HG03060 (cell line): Measurements from ENCODE around the gene PXDN.
"Not testable (repeated sequence)": the region's sequence is repeated elsewhere in the genome, so short reads cannot be mapped to it uniquely, and the experiment has no call there.

Experiments
- ATAC-seq: cut with Tn5 transposase; IDR thresholded peaks from one replicate; pipeline ENCODE4 v1.9.1; 2021; ENCODE audit warnings: low read depth, moderate number of reproducible peaks; ENCODE audit not compliant: unreplicated experiment

Gene PXDN

DNA sequence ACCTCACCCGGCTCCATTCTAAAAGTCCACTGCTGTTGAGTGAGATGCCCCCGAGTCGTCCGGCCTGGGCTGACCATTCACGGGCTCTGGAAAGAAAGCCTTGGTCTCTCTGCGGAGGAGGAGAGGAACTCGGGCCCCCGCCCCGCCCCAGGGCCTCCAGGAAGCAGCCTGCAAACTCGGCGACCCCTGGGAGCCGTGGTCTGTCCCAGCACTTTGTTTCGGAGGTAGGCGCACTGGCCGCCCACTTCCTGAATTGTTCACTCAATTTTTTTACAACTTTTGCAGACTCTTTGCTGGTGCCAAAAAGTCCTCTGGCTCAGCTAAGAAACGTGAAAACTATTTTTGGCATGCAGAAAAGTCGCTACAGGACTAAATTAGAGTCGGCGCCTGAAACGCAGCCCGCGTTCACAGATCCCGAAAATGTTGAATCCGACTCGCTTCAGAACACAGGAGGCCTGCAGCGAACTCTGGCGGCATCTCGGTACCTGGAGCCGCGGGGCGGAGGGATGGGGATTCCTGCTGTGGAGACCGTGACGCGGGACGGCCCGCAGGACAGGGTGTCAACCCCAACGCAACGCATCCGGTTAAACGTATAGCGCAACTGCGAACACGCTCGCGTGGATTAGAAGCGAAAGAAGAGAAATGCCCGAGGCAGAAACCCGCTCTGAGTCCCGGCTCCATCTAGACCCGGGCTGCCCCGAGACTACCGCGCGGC is 1.5 kb downstream of the PXDN start:
- ATAC-seq: no peak

DNA sequence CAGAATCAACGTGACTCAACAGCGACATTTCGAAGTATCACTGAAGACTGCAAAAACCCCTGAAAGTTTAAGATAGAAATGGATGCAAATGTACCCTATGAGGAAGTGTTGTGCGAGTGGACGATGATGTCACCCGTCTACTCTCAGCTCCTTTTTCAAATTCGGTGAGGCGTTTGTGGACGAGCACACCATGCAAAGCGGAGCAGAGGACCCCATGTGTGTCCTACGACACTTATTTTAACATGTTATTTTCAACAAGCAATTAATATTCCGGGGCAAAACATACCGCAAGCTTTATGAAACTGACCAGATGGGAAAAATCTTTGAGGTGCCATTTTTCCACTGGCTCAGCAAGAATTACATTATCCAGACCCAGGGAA is 2.0 kb downstream of the PXDN start:
- no peak for ATAC-seq

DNA sequence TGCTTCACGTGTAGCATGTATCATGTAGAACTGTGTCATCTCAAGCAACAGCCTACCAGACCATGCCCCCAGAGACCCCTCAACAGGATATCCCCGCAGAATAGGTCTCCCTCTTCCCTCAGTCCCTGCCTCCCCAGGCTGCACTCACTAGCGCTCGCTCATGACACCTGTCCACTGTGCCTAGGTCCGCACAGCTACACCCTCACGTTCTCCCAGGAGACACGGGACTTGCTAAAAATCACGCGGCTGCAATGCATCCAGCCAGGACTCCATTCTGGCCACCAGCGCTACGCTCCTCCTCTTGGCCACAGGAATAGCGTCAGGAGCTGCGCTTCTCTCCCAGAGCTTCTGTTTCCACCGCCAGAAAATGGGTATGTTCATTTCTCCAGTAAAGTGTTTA is 2.5 kb downstream of the PXDN start:
- no peak for ATAC-seq

DNA sequence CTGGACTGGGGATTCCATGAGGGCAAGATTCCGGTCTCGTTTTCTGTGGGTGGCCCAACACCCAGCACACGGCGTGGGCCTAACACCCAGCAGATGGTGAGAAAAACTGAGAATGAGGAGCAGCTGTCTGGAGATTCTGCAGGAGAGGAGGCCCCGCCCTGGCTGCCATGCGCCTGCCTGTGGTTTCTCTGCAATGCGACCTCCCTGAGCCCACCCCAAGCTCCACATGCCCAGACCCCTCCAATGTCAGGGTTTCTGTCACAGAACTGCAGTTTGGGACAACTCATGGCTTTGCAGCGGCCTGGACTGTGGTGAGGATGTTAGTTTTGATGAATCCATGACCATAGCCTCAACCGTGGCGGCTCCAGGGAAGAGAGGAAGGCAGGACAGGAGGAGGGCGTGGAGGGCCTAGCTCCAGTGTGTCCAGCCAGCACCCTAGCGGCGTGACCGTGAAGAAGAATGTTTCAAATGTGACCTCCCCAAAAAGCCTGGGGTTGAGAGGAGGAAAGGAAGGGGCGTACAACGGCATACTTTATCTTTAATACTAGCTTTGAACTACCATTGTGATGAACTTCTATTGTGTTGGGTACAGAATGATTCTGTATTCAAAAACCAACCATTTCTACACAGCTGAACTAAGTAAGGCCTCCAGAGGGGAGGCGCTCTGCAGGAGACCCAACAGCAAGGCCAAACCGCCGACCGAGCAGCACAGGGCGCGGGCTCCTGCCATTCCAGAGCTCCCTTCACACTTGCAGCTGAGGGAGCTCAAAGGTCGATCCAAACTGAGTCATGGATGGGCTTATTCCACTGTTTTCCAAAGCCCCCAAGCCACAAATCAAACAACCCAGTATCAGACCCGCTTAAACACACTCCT is 3.4 kb downstream of the PXDN start:
- no peak for ATAC-seq

DNA sequence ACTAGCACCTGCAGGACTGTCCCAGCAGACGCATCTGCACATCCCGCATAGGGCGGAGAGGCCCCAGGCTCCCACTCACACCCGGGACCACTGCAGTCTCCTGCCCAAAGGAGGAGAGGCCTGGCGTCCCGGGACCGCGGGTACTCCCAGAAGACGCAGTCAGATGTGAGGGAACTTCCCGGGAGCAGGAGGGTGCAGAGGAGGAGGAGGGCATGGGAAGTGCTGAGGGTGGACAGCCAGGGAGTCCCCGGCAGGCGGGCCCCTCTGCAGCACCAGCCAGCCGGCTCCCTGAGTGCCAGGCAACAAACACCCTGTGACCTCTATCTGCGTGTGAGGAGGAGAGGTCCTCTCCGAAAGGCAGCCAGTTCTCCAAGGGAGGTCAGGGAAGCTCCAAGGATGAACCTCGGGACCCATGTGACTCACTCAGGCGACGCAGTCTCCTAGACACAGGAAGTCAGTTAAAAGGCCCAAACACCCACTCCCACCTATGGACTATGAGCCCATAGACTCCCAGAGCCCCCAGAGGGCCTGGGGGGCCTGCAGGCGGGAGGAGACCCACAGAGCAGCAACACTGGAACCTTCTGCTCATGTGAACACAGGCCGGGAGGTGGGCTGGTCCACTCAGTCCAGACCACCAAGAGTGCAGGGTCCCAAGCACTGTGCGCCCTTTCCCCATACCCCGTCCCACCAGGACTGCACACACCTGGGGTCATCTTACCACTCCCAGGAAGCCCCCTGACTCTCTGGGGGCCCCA is 4.2 kb downstream of the PXDN start:
- no peak for ATAC-seq

DNA sequence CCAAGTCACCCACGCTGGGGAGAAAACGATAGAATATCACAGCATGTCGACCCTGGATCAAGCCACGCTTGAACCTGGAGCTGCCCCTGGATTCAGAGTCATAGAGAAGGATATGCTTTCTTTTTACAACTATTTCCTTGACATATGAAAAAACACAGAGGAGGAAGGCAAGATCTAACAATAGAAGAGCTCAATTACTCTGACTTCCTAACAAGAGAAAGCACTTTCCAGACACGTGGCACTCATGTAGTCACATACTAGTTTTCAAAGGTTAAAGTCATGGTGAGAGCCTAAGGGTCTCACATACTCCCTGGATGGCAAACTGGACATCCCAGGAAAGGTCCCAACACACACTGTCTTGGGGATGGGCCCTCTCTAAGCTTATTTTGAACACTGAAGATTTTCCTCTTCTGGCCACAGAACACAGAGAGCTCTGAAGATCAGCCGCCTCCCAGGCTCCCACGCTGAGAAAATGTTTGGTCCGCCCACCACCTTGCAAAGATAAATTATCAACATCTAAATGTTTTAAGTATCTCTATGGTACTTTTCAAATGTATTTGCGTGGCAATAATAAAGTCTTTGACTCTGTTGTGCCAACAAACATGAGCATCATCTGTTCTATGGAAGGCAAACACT is 4.9 kb downstream of the PXDN start:
- no peak for ATAC-seq

DNA sequence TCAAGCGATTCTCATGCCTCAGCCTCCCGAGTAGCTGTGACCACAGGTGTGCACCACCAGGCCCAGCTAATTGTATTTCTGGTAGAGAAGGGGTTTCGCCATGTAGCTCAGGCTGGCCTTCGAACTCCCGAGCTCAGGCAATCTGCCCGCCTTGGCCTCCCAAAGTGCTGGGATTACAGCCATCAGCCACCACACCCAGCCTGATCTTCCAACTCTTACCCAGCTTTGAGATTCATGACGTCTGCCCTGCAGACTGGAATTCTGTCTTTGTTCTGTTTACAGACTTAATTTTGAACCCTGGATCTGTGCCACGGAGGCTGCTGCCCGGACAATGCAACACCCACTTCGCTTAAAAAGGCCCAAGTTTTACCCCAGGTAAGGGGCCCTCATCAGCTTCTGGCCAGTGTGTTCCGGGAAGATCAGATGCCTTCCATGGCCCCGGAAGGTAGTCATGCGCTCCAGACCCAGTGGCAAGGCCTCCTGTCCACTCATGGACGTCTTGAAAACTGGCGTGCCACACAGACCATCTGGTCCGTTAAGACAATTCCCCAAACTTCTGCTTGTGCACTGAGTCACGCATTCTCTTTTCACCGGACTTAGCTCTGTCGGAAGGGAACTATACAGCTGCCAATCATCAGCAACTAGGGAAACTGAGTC is 5.5 kb downstream of the PXDN start:
- ATAC-seq: no peak

DNA sequence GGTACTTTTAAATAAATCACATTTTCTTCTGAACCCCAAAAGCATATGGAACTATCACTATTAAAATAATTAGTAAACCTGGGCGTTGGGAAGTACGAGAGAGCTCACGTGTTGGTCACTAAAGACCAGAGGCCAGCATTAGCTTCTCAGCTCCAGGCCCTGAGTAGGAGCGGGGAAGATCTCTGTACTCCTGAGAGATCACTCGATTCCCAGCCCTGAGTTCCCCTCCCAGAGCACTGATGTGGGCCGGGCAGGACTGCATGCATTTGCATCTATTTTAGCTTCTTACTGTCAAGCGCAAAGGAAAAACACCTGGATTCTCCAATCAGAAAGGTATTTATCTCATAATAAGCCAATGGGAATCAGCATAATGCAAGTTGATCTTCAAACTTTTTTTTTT is 6.2 kb downstream of the PXDN start:
- ATAC-seq: no peak

DNA sequence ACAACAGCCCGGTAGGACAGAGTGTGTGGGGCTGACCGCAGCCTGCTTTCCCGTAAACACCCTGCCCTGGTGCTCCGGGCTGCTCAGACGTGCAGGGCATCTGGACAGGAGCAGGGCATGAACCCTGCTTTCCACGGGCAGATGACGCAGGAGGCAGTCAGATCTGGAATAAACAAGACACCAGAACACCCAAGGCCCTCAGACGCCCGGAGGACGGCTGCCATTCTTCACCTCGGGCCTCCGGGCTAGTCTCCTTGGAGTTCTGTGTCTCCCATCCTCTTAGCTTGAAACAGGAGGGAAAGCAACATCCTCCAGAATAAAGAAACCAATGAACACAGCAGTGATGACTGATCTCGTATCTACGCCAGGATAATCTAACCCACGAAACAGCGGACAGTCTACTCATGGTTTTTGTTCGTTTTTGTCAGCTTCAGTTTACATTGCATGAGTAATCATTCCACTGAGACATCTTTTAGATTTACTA is 7.3 kb downstream of the PXDN start:
- ATAC-seq: no peak

DNA sequence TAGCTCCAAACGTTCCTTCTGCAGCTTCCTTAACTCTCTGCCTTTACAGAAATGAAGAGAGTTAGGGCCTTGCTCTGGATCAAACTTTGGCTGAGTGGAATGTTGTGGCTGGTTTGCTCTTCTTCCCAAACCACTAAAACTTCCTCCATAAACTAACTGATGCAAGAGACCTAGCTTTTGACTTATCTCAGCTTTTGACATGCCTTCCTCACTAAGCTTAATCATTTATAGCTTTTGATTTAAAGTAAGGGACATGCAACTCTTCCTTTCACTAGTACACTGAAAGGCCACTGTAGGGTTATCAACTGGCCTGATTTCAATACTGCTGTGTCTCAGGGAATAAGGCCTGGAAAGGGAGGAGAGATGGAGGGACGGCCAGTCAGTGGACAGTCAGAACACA is 8.3 kb downstream of the PXDN start:
- no peak for ATAC-seq

DNA sequence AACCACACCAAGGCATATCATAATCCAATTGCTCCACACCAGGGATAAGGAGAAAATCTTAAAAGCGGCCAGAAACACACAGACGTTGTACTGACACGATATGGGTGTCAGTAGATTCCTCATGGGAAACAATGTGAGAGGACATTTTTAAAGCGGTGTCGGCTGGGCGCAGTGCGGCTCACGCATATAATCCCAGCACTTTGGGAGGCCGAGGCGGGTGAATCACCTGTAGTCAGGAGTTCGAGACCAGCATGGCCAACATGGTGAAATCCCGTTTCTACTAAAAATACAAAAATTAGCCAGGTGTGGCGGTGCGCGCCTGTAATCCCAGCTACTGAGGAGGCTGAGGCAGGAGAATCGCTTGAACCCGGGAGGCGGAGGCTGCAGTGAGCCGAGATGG is 11.0 kb downstream of the PXDN start:
- ATAC-seq: not testable (repeated sequence)

DNA sequence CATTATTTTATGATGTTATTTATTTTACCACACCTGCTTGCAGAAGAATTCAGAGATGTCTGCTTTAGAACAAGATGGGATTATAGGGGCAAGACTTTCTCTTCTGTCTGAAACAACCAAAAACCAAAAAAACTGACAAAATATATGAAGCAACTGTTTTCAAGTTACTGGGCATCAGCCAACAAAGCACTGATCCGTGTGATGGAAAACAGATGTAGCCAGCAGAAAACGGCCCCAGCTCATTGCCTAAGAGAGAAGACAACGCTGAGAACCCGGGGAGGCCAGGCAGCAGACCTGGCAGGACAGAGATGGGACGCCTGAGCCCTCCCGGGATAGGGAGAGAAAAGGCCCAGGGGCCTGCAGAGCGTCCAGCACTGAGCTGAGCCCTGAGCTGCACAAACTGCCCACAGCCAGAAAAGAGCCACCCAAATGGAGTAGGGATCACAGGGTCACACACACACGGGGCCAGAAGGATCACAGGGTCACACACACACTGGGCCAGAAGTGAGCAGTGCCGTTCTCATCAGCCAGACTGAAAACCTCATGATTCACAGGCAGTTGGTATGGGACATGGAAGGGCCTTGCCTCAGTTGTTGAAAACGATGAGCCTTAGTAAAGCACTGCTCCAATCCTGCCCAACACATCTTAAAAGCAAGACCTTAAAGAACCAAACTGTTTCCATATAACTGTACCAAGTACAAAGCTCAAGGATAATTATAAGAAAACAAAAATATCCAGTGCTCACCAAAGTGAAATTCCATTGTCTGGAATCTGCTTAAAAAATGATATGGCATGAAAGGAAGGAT is 12.1 kb downstream of the PXDN start:
- no peak for ATAC-seq

DNA sequence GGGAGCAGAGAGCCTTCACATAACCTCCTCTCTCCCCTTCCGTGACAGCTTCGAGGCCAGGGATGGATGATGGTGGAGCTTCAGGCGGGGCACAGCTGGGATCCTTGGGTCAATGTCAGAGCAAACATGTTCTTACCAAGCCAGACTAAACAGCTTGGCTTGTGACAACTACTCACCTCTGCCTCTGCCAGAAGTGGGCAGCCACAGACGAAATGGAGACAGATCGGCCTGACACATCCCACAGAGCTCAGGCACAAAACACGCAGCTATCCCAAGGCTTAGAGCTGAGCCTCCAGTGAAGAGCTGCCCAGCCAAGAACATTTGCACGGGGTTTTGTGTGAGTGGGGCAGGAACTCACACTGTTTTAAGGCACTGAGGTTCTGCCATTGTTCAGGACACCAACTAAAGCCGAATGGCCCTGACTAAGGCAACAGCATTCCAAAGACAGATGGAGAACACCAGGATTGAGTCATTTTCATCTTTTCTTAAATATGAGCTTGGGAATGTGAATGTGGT is 12.8 kb downstream of the PXDN start:
- ATAC-seq: no peak

DNA sequence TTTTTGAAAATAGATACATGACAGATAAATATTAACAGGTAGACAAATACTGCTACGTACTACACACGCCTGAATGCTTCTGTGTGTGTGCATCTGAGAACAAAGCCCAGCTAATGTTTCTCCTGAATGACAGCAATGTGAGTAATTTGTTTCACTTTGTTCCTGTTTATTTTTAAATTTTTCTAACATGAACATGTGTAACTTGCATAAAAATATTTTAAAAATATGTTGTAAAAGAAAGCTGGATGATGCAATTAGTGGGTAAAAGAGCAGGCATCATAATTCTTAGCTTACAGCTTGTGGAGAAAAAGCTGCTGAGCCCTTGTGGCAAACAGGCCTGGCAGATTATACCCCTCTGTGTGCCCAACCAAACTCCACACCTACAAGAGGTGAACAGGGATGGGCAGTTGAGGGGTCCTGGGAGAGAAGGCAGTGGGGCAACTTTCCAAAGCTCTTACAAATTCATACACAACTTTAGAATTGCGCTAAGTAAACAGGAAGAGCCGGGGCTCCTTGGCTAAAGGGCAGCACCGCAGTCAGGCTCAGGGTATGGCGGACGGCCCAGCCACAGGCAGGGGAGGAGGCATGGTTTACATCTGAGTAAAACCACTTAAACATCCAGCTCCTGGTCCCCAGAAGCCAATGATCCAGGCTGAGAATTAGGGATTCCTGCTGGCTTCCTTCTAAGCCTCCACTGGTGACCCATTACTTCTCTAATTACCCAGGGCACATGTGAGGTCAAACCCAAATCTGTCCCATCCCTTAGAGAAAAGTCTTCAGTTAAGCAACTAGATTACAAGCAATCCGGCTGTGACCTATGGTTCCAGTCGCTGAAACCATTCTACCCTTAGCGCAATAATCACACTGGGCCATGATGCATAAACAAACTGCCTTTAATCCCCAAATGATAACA is 14.0 kb downstream of the PXDN start:
- no peak for ATAC-seq

DNA sequence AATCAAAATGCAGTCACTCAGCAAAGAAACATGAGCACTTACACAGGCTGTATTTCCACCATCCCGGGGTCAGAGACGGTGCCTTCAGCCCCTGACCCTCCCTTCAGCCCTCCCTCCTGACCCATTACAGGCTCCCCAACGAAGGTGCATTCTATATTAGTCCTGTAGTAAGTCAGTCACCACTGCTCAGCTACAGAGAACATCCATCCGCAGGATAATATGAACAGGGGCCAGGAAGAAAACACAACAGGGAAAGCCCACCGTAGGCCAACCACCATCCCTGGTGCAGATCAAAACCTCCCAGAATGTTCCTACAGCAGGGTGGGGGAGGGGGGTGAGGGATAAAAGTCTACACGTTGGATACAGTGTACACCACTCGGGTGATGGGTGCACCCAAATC is 15.1 kb downstream of the PXDN start:
- ATAC-seq: no peak

DNA sequence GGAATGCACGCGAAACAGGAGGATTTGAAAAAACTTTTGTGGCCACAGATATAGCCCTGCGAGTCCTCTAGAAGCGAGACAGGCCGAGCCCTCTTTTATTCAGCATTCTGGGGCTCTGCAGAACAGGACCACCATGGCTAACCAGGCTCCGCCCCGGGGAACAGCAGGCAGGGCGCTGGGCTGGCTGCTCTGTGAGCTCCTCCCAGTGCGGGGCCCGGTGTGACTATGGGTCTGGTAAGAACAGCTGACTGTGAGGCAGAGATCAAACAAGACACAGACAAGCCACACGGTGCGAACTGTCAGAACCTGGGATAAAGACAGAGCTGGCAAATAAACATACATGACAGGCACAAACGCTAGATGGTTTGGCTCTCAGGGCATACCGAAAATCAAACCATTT is 15.5 kb downstream of the PXDN start:
- no peak for ATAC-seq

DNA sequence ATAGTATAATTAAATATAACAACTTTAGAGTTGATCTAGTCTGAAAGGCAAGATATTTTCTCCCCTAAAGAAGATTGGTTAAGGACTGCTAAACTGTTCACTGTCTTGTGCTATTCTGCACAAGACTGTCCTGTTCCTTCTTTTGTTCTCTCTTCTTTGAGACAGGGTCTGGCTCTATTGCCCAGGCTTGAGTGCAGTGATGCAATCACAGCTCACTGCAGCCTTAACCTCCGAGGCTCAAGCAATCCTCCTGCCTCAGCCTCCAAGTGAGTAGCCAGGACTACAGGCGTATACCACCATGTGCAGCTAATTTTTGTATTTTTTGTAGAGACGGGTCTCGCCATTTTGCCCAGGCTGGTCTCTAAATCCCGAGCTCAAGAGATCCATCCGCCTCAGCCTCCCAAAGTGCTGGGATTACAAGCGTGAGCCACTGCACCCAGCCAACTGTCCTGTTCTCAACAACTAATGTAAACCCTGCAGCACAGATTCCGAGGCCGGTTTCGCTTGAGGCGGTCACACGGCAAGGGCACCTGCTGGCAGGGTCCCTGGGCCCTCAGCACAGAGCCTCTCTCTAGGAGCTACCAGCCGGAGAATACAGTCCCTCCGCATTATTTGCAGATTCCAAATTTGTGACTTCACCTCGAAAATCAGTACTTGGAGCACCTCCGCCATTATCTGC is 16.4 kb downstream of the PXDN start:
- no peak for ATAC-seq
